ENCODE measurements around the gene PSMB7.

GRCh38 chr9:124363326-124364096, 51.7 kb downstream of the PSMB7 start:
- TF ChIP-seq CTCF (IDR thresholded peaks at IDR 0.05) (no peak), EP300 (IDR thresholded peaks at IDR 0.05) (no peak)
